IPS DF 19.7 (cell line): Measurements from ENCODE around the gene CA10.

Experiments
- DNase-seq: peaks from one replicate; pipeline ENCODE4 v3.0.0-alpha.2; 2013; ENCODE audit warnings: low read depth, low spot score

CA10 gene

DNA sequence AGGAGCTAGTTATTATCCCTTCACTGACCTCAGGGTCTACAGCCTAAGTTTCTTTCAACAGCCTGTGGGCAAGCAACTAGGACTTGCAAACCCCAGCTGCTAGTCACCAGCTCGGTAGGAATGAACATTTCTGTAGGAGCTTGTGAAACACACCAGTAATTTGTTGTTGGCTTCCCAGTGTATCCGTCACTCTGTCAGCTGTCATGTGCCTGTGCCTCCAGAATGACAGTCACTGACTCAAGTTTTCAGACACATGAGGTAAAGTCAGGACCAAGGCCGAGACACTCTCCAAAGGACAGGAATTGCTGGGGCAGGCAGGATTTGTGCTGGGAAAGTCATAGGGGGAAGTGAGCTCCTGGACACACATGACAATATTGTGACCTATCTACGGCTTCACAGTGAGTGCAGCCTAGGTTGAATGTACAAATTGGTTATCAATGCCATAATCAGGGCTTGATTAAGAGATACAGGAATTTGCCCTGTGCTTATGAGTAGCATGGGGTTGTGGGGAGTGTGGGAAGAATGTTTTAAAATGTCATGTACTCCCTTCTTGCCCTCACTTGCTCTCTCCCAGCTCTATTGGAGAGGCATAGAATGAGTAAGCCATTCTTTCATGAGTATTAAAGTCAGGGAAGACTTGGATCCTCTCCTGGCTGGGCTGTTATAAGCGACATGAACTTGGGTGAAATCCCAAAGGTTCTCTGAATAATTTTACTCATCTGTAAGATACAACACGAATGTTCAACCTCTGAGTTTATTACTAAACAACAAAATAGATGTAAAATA is 506.8 kb downstream of the CA10 start:
- no peak for DNase-seq

GRCh38 chr17:51650772-51651171 is 507.7 kb downstream of the CA10 start:
- DNase-seq = no peak

DNA sequence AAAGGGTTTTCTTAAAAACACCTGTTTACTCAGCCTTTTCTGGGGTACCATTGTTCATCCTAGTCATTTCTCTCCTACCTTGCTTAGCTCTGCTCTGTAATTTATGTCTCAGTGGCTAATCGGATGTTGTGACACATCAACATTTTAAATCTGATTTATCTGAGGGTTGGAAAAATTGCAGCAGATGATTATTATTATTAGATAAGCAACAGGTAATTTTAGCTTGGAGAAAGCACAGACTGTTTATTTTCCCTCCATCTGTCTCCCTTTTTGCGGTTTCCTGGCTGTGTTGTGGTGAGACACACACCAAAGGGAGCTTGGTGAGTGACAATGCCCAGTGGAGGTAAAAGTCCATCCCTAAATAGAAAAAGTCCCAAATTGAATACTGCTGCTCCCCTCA is 508.3 kb downstream of the CA10 start:
- no peak for DNase-seq

DNA sequence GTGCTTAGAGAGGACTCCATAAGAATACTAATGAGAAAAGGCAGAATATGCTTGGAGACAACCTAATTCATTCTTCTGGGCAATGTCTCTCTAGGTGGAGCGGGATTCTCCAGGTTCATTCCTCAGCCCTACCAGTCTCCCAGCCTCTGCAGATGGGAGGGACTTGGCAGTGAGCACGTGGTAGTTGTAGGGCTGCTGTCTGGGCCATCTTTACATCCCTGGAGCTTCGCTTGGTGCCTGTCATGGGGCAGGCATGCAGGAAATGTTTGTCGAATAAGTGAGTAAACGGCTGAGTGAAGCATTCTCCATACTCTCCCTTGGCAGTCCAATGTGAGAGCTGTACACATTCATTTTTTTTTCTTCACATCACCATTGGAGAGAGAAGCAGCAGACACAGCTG is 510.7 kb downstream of the CA10 start:
- no peak for DNase-seq

GRCh38 chr17:51647067-51647466 is 511.4 kb downstream of the CA10 start:
- no peak for DNase-seq

DNA sequence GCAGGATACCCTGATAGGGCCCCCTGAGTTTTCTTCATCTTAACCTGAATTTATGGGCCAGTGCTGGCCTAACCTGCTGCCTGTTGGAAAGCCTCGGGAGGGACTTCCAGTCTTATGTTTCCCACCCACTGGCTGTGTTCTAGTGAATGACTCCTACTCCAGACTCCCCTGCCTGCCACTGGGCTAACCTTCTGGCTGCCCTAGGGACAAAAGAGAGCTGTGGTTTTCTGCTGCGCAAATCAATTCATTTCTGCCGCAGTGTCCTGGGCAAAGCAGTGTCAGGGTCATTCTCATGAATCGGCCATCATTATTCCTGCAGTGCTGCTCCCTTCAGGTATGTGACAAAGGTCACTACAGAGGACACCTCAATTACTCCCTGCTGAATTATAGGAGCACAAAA is 512.0 kb downstream of the CA10 start:
- DNase-seq = no peak

DNA sequence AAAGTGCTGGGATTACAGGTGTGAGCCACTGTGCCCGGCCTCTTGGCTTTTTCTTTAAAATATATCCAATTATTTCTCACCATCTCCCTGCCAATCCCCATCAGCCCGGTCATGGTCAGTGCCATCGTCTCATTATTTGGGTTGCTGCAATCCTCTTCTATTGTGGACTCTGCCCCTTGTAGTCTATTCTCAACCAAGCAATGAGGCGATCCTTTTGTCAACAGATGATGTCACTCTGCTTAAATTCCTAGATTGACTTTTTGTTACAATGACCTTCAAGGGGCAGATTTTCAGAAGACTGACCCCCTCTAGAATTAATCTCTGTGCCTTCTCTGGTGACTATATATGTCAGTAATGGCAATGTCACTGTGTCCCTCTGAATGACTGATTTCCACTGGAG is 513.5 kb downstream of the CA10 start:
- DNase-seq = no peak

DNA sequence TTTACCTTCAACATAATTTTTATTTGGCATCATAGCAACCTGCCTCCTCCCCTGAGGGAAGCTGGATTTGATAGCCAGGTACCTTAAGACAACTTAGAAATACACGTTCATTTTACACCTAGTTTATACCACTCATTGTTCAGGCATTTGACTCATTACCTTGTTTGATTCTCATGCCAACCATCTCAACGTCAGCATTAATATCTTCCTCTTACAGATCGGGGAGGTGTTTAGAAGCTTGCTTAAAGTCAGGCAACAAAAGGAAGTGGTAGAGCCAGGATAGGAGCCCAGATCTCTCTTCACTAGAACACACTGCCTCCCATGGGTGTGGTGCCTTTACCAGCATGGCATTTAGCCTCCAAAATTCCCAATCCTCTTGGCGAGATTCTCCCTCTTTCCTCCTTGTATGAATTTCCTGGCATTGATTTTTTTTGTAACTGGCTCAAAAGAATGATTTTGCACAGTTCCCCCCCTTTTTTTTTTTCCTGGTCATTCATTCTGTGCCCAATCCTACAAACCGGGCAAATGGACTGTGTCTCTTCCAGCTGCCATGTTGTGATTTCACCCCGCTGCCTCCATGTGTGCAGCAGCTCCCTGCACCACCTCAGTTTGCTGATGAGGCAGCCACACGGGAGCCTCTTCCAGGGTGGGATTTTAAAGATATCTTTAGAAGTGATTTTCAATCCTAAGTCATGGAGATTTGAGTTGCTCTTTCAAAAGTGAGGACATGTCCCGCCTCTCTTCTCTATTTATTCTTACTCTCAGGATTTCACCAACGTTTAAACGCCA is 514.6 kb downstream of the CA10 start:
- no peak for DNase-seq

DNA sequence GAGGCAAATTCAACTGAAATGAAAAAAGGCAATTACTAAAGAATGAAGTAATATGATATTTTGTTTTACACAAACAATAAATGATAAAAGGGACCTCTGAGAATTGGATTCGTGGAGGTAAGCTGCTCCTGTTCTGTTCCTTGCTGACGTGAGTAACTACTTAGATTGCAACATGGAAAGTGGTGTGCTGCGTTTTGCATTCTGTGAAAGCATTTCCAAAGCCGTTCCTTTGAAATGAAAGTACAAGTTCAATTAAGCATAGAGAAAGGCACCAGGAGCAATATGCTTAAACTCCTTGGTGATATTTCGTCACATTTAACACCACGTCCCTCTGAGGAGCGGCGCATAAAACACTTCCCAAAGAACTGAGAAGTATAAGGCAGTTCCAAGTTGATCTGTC is 516.5 kb downstream of the CA10 start:
- DNase-seq = no peak

DNA sequence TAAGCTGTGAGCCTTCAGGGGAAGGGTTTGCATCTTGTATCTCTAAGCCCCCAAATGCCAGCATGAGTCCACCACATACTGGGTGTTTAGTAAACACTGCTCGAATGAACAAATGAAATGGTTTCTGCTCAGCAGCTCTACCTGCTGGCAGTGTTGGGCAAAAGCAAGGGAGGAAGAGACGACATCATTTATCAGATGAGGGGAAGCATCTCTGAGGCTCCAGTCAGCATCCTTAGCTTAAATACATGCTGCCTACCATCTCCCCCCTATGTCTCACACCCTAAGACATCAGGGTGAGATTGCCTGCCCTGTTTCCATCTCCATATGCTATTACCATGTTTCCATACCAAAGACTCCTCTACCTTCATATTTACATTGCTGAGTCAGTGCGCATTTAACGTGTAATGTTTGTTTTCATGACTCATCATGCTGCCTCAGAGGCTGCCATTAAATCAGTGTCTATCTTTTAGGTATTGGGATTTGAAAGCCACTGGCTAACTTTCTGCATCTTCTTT is 518.3 kb downstream of the CA10 start:
- DNase-seq = no peak

GRCh38 chr17:51638971-51639370 is 519.5 kb downstream of the CA10 start:
- DNase-seq = no peak

GRCh38 chr17:51636291-51636690 is 522.2 kb downstream of the CA10 start:
- DNase-seq = no peak

GRCh38 chr17:51630101-51630671 is 528.3 kb downstream of the CA10 start:
- DNase-seq = no peak

GRCh38 chr17:51629232-51629631 is 529.3 kb downstream of the CA10 start:
- DNase-seq = no peak

DNA sequence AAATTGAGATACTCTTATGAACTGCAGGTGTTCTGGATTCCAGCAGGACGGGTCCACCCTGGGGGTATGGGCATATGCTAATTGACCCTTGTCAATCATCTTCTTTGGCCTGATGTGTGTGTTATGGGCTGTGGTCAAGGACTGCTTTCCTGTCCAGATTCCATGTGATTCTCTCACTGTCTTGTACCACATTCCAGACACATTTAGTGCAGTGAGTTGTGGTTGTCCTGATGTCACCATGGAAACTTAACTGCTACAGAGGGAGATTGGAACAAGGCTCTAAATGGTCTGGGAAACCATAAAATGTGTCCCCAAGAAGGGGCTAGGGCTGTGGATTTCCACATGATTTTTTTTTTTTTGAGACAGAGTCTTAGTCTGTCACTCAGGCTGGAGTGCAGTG is 530.7 kb downstream of the CA10 start:
- no peak for DNase-seq

- no peak for DNase-seq
Measured at GRCh38 chr17:51618476-51618875, 540.0 kb downstream of the CA10 start.

- no peak for DNase-seq
Measured at GRCh38 chr17:51617986-51618385, 540.5 kb downstream of the CA10 start.

GRCh38 chr17:51613255-51613654 is 545.3 kb downstream of the CA10 start:
- no peak for DNase-seq

DNA sequence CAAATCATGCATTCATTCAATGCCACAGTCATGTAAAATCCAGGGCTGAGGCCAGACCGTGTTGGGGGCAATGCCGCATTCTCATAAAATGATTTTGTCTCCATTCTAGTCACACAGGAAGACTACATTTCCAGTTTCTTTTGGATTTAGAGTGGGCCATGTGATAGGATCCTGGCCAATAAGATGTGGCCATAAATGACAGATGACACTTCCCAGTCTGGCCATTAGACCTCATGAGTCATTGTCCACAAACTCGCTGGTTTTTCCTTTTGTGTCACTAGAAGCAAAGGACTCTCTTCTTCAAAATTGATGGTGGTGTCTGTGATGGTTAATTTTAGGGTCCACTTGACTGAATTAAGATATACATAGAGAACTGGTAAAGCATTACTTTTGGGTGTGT is 545.8 kb downstream of the CA10 start:
- DNase-seq = no peak

- DNase-seq = no peak
Measured at GRCh38 chr17:51611585-51611984, 546.9 kb downstream of the CA10 start.

DNA sequence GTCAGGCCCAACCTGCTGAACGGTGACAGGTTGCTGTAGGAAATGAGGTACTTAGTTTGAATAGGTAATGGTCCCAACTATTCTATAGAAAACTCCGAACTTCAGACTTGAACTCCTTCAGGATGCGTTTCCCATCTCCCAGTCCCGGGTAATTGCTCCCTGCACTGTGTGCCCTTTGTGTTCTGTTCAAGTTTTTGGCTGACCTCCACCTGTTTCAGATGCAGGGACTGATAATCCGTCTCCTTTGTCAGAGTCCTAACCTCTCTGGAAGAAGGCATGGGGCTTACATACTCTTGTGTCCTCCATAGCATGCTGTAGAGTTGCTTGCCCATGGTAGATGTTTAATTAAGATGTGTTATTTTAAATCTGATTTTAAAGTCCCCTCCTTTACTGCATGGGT is 547.7 kb downstream of the CA10 start:
- no peak for DNase-seq

DNA sequence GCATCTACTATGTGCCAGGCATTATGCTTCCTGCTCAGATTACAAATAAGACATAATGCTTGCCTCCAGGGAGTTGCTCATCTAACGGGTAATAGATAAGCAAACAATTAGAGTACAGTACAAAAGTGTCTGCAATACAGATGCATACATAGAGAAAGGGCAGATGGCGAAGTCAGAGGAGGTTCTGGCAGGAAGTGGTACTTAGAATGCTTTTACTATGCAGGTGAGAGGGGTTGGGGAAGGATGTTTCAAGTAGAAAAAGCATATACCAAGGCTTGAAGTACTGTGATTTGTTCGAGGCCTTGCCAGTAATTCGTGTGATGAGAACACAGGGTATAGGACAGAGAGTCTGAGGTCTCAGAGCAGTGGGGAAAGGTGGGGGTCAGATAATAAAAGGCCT is 548.4 kb downstream of the CA10 start:
- no peak for DNase-seq
